ENCODE results near the gene OSCP1.

The OSCP1 gene

DNA sequence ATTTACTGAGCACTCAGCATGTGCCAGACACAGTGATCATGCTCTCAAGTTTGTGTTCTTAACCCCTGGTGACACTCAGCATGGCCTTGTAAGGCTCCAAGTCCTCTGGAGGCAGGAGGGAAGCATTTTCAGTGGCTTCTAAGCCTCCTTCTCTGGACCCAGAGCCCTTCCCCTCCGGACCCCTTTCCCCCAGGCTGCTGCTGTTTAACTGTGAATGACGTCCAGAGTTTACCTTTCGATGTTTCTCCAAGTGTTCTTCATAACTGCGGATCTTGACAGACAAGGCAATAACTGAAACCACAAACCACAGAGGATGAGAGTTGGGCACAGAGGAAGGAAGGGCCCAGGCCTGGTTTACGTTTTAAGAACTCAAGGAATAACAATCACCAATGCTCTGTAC is 7.4 kb upstream of the OSCP1 start:
- no peak for FAIRE-seq
- no peak for TF ChIP-seq TAF1 (IDR thresholded peaks at IDR 0.05; ENCODE audit: borderline replicate concordance, low read depth, low read length)
- TF ChIP-seq POLR2AphosphoS5 (IDR thresholded peaks at IDR 0.05; ENCODE audit: low read depth, low read length), result no peak
- no peak for TF ChIP-seq POLR2A (IDR thresholded peaks at IDR 0.05; ENCODE audit: low read depth, low read length)
- DNase-seq (ENCODE audit: insufficient read length), result no peak

GRCh38 chr1:36456391-36456928 is 6.2 kb upstream of the OSCP1 start:
- no peak for FAIRE-seq
- DNase-seq (ENCODE audit: insufficient read length), result no peak
- no peak for TF ChIP-seq TAF1 (IDR thresholded peaks at IDR 0.05; ENCODE audit: borderline replicate concordance, low read depth, low read length)
- TF ChIP-seq POLR2AphosphoS5 (IDR thresholded peaks at IDR 0.05; ENCODE audit: low read depth, low read length), result no peak
- no peak for TF ChIP-seq POLR2A (IDR thresholded peaks at IDR 0.05; ENCODE audit: low read depth, low read length)

GRCh38 chr1:36455386-36455785 is 5.1 kb upstream of the OSCP1 start:
- no peak for DNase-seq (ENCODE audit: insufficient read length)

GRCh38 chr1:36453600-36454388 is 3.5 kb upstream of the OSCP1 start:
- TF ChIP-seq POLR2A (IDR thresholded peaks at IDR 0.05; ENCODE audit: low read depth, low read length) (no peak), TAF1 (IDR thresholded peaks at IDR 0.05; ENCODE audit: borderline replicate concordance, low read depth, low read length) (no peak), POLR2AphosphoS5 (IDR thresholded peaks at IDR 0.05; ENCODE audit: low read depth, low read length) (no peak; the same call in 1 of the 2 replicates)
- DNase-seq (ENCODE audit: insufficient read length) (no peak), FAIRE-seq (no peak)

More at GRCh38 chr1:36455386-36455785, 5.1 kb upstream of the OSCP1 start:
- no peak for TF ChIP-seq POLR2A (IDR thresholded peaks at IDR 0.05; ENCODE audit: low read depth, low read length)
- no peak for TF ChIP-seq TAF1 (IDR thresholded peaks at IDR 0.05; ENCODE audit: borderline replicate concordance, low read depth, low read length)
- TF ChIP-seq POLR2AphosphoS5 (IDR thresholded peaks at IDR 0.05; ENCODE audit: low read depth, low read length), result no peak
- FAIRE-seq, result no peak

DNA sequence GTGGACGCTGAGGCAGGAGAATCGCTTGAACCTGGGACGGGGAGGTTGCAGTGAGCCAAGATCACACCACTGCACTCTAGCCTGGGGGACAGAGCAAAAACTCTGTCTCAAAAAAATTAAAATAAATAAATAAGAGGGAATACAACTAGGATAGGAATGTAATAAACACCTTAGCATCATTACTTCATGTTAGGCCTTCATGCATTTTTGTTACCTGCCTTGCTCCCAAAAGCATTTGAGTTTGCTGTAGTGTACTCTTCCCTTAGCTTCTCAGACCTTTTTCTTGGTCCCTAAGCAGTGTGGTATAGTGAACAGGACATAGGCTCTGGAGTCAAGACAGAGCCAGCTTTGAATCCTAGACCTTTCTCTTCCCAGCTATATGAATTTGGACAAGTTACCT is 2.8 kb upstream of the OSCP1 start:
- FAIRE-seq, result no peak

GRCh38 chr1:36450919-36451305 is 661 bp upstream of the OSCP1 start:
- FAIRE-seq (no peak), DNase-seq (ENCODE audit: insufficient read length) (no peak)
- TF ChIP-seq TAF1 (IDR thresholded peaks at IDR 0.05; ENCODE audit: borderline replicate concordance, low read depth, low read length) (no peak), POLR2AphosphoS5 (IDR thresholded peaks at IDR 0.05; ENCODE audit: low read depth, low read length) (no peak), POLR2A (IDR thresholded peaks at IDR 0.05; ENCODE audit: low read depth, low read length) (no peak)

More for the DNA sequence above, 2.8 kb upstream of the OSCP1 start:
- no peak for DNase-seq (ENCODE audit: insufficient read length)
- TF ChIP-seq POLR2A (IDR thresholded peaks at IDR 0.05; ENCODE audit: low read depth, low read length) (no peak), POLR2AphosphoS5 (IDR thresholded peaks at IDR 0.05; ENCODE audit: low read depth, low read length) (no peak), TAF1 (IDR thresholded peaks at IDR 0.05; ENCODE audit: borderline replicate concordance, low read depth, low read length) (no peak)

DNA sequence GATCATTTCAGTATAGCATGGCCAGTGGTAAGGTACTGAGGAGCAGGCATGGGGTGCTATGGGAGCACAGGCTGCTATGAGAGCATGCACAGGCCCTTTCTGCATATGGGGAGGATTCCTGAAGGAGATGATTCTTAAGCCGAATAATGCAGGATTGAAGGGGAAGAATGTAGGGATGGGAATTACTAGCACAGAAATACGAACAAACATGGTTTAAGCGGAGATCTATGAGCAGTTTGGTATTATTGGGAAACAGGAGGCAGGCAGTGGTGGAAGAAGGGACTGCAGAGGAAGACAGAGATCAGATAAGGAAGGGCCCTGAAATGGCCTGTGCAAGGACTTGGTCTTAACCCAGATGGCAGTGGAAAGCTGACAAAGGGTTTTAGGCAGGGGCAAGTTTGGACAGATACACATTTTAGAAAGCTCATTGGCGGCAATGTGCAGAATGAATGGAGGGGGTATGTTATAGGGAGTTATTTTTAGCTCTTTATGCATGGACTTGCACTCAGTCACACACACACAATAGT is 1.7 kb downstream of the OSCP1 start:
- FAIRE-seq (no peak), DNase-seq (ENCODE audit: insufficient read length) (no peak)

DNA sequence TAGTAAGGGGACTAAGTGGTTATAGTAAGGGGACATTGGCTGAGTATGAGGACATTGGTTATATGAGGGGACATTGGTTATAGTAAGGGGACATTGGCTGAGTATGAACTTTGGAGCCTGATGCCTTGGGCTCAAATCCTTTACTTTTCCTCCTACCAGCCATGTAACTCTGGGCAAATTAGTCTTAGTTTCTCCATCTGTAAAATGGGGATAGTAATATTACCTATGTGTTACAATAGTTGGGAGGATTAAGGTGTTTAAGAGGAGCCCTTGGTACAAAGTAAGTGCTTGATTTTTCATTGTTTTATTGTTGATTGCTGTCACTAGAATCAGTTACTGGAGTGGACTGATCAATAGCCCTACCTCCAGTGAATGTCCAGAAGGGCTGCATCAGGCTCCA is 2.8 kb downstream of the OSCP1 start:
- TF ChIP-seq POLR2A (IDR thresholded peaks at IDR 0.05; ENCODE audit: low read depth, low read length) (no peak), TAF1 (IDR thresholded peaks at IDR 0.05; ENCODE audit: borderline replicate concordance, low read depth, low read length) (no peak), POLR2AphosphoS5 (IDR thresholded peaks at IDR 0.05; ENCODE audit: low read depth, low read length) (no peak)
- no peak for DNase-seq (ENCODE audit: insufficient read length)
- no peak for FAIRE-seq

More for the DNA sequence above, 1.7 kb downstream of the OSCP1 start:
- TF ChIP-seq TAF1 (IDR thresholded peaks at IDR 0.05; ENCODE audit: borderline replicate concordance, low read depth, low read length) (no peak), POLR2A (IDR thresholded peaks at IDR 0.05; ENCODE audit: low read depth, low read length) (no peak), POLR2AphosphoS5 (IDR thresholded peaks at IDR 0.05; ENCODE audit: low read depth, low read length) (no peak)

GRCh38 chr1:36446746-36447145 is 3.5 kb downstream of the OSCP1 start:
- no peak for FAIRE-seq
- TF ChIP-seq TAF1 (IDR thresholded peaks at IDR 0.05; ENCODE audit: borderline replicate concordance, low read depth, low read length) (no peak), POLR2A (IDR thresholded peaks at IDR 0.05; ENCODE audit: low read depth, low read length) (no peak), POLR2AphosphoS5 (IDR thresholded peaks at IDR 0.05; ENCODE audit: low read depth, low read length) (no peak)
- DNase-seq (ENCODE audit: insufficient read length), result no peak

- TF ChIP-seq TAF1 (IDR thresholded peaks at IDR 0.05; ENCODE audit: borderline replicate concordance, low read depth, low read length) (no peak), POLR2AphosphoS5 (IDR thresholded peaks at IDR 0.05; ENCODE audit: low read depth, low read length) (no peak)
- no peak for DNase-seq (ENCODE audit: insufficient read length)
- FAIRE-seq, result peak; percentile 44
These were observed 4.0 kb downstream of the OSCP1 start for GRCh38 chr1:36446271-36446670.

GRCh38 chr1:36443297-36443696 is 7.0 kb downstream of the OSCP1 start:
- DNase-seq (ENCODE audit: insufficient read length), result no peak
- TF ChIP-seq TAF1 (IDR thresholded peaks at IDR 0.05; ENCODE audit: borderline replicate concordance, low read depth, low read length), result no peak
- TF ChIP-seq POLR2AphosphoS5 (IDR thresholded peaks at IDR 0.05; ENCODE audit: low read depth, low read length), result no peak
- no peak for TF ChIP-seq POLR2A (IDR thresholded peaks at IDR 0.05; ENCODE audit: low read depth, low read length)
- FAIRE-seq, result no peak

DNA sequence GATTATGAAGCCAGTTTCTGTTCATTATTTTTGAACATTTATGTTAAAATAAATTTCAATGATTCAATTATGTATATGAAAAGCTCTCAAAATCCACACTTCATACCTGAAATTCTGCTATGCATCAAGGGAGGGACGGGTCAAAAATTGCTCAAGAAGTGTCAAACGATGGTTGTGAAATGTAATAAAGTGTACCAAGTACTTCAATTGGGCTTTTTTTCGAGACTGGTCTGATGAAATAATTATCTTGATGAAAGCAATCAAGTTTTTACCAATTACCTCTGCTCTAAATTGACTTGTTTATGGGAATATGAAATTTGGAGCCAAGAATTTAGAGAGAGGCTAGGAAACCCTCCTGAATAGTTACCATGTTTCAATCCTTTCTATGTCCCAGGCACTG is 7.9 kb downstream of the OSCP1 start:
- FAIRE-seq (no peak), DNase-seq (ENCODE audit: insufficient read length) (no peak)
- TF ChIP-seq POLR2AphosphoS5 (IDR thresholded peaks at IDR 0.05; ENCODE audit: low read depth, low read length), result no peak
- TF ChIP-seq TAF1 (IDR thresholded peaks at IDR 0.05; ENCODE audit: borderline replicate concordance, low read depth, low read length), result no peak
- TF ChIP-seq POLR2A (IDR thresholded peaks at IDR 0.05; ENCODE audit: low read depth, low read length), result no peak
